Measurements from ENCODE around the gene ACTBL2. TPM values are rescaled to one million over a fixed set of nuclear protein-coding genes. Genes with fewer than 3 reads are reported as not detected.

The ACTBL2 gene
- total and polyA plus RNA-seq, 2 experiments from 2014 or later: 0.17 to 0.83 TPM

- Histone ChIP-seq H2AFZ (no peak overlapping the region), H3K27me3 (no peaks in the 10 kb centered on the region), H3K4me3 (no peak overlapping the region), H3K4me2 (no peak overlapping the region), H4K20me1 (ENCODE audit: insufficient read depth, poor library complexity, severe bottlenecking) (no peaks in the 10 kb centered on the region), H3K36me3 (replicated peaks; ENCODE audit: insufficient read depth, low read depth) (no peaks in the 10 kb centered on the region), H3K79me2 (no peaks in the 10 kb centered on the region), H3K9me3 (ENCODE audit: low read depth) (no peaks in the 10 kb centered on the region), H3K27ac (no peak overlapping the region), H3K4me1 (ENCODE audit: insufficient read depth) (peaks cover 18% of the 10 kb centered on the region), H3K9me2 (replicated peaks; ENCODE audit: insufficient read depth) (no peaks in the 10 kb centered on the region)
- DNase-seq (ENCODE audit: low spot score): no peak
- no peak for TF ChIP-seq CTCF (IDR thresholded peaks at IDR 0.05; ENCODE audit: poor library complexity)
Observed at GRCh38 chr5:57497733-57498132, 15.1 kb upstream of the ACTBL2 start.

- Histone ChIP-seq H3K4me3 (no peak overlapping the region), H3K9me3 (ENCODE audit: low read depth) (no peaks in the 10 kb centered on the region), H3K4me1 (ENCODE audit: insufficient read depth) (peaks cover 11% of the 10 kb centered on the region), H3K36me3 (replicated peaks; ENCODE audit: insufficient read depth, low read depth) (no peaks in the 10 kb centered on the region), H3K27ac (peak overlapping the region; percentile 22), H3K9me2 (replicated peaks; ENCODE audit: insufficient read depth) (no peaks in the 10 kb centered on the region), H4K20me1 (ENCODE audit: insufficient read depth, poor library complexity, severe bottlenecking) (no peaks in the 10 kb centered on the region), H3K27me3 (no peaks in the 10 kb centered on the region), H3K4me2 (no peak overlapping the region), H3K79me2 (no peaks in the 10 kb centered on the region), H2AFZ (no peak overlapping the region)
- WGBS (ENCODE audit: low lambda C conversion rate, missing lambda C conversion rate): 80% methylated on average over 6 of the region's 6 CpGs
- no peak for DNase-seq (ENCODE audit: low spot score)
- no peak for TF ChIP-seq CTCF (IDR thresholded peaks at IDR 0.05; ENCODE audit: poor library complexity)
Observed at GRCh38 chr5:57495285-57496086, 12.9 kb upstream of the ACTBL2 start.

- Histone ChIP-seq H3K36me3 (replicated peaks; ENCODE audit: insufficient read depth, low read depth) (no peaks in the 10 kb centered on the region), H3K4me2 (peak overlapping the region; percentile 43), H3K9me3 (ENCODE audit: low read depth) (no peaks in the 10 kb centered on the region), H3K27ac (peak overlapping the region; percentile 79), H3K9me2 (replicated peaks; ENCODE audit: insufficient read depth) (no peaks in the 10 kb centered on the region), H4K20me1 (ENCODE audit: insufficient read depth, poor library complexity, severe bottlenecking) (no peaks in the 10 kb centered on the region), H2AFZ (peak overlapping the region; percentile 15), H3K27me3 (no peaks in the 10 kb centered on the region), H3K4me1 (ENCODE audit: insufficient read depth) (peaks cover 11% of the 10 kb centered on the region), H3K79me2 (no peaks in the 10 kb centered on the region), H3K4me3 (no peak overlapping the region)
- peak; percentile 90 for DNase-seq (ENCODE audit: low spot score)
- 51% methylated on average over 6 of the region's 6 CpGs for WGBS (ENCODE audit: low lambda C conversion rate, missing lambda C conversion rate)
- TF ChIP-seq EZH2 (IDR thresholded peaks at IDR 0.05; ENCODE audit: borderline replicate concordance) (no peak), CTCF (IDR thresholded peaks at IDR 0.05; ENCODE audit: poor library complexity) (no peak), EZH2phosphoT487 (IDR thresholded peaks at IDR 0.05; ENCODE audit: low read depth, severe bottlenecking, unreplicated experiment) (no peak)
Observed at GRCh38 chr5:57494104-57495098, 11.8 kb upstream of the ACTBL2 start.
